ENCODE data around the gene CAVIN4. TPM values are rescaled to one million over a fixed set of nuclear protein-coding genes. Genes with fewer than 3 reads are reported as not detected.

CAVIN4 gene
- total and polyA plus RNA-seq, 2 experiments from 2014 or later, result 0.53 to 1.0 TPM

DNA sequence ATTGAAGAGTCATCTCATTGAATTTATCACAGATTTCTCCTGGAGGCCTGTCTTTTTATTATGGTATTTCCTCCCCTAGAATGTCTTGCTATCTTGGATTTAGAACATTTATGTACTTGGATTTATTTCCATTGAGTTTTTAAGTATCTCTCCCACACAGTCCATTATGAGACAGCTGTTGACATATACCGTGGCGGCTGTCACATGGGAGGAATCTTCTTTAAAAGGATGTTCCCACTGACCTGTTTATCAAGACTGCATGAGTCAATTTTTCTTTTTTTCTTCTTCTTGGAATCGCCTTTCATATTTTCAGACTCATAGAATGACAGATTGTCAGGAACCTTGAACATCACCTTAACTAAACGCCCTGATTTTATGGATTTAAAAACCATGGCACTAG, 2.9 kb upstream of the CAVIN4 start:
- H3K36me3 ChIP-seq (replicated peaks; ENCODE audit: insufficient read depth, low read depth), result no peaks in the 10 kb centered on the region
- 92% methylated on average over 4 of the region's 4 CpGs for WGBS (ENCODE audit: low lambda C conversion rate, missing lambda C conversion rate)
- no peak overlapping the region for H3K4me2 ChIP-seq
- no peak overlapping the region for H3K4me3 ChIP-seq
- TF ChIP-seq EZH2 (IDR thresholded peaks at IDR 0.05; ENCODE audit: borderline replicate concordance), result no peak
- TF ChIP-seq, protein P1, sequence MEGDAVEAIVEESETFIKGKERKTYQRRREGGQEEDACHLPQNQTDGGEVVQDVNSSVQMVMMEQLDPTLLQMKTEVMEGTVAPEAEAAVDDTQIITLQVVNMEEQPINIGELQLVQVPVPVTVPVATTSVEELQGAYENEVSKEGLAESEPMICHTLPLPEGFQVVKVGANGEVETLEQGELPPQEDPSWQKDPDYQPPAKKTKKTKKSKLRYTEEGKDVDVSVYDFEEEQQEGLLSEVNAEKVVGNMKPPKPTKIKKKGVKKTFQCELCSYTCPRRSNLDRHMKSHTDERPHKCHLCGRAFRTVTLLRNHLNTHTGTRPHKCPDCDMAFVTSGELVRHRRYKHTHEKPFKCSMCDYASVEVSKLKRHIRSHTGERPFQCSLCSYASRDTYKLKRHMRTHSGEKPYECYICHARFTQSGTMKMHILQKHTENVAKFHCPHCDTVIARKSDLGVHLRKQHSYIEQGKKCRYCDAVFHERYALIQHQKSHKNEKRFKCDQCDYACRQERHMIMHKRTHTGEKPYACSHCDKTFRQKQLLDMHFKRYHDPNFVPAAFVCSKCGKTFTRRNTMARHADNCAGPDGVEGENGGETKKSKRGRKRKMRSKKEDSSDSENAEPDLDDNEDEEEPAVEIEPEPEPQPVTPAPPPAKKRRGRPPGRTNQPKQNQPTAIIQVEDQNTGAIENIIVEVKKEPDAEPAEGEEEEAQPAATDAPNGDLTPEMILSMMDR (IDR thresholded peaks at IDR 0.05; ENCODE audit: poor library complexity), result no peak
- TF ChIP-seq EZH2phosphoT487 (IDR thresholded peaks at IDR 0.05; ENCODE audit: low read depth, severe bottlenecking, unreplicated experiment), result no peak
- no peaks in the 10 kb centered on the region for H3K9me3 ChIP-seq (ENCODE audit: low read depth)
- no peaks in the 10 kb centered on the region for H4K20me1 ChIP-seq (ENCODE audit: insufficient read depth, poor library complexity, severe bottlenecking)
- no peaks in the 10 kb centered on the region for H3K79me2 ChIP-seq
- no peaks in the 10 kb centered on the region for H3K27me3 ChIP-seq
- no peaks in the 10 kb centered on the region for H3K4me1 ChIP-seq (ENCODE audit: insufficient read depth)
- H3K27ac ChIP-seq, result no peak overlapping the region
- no peak for DNase-seq (ENCODE audit: low spot score)
- no peak overlapping the region for H2AFZ ChIP-seq
- no peaks in the 10 kb centered on the region for H3K9me2 ChIP-seq (replicated peaks; ENCODE audit: insufficient read depth)

- H3K9me2 ChIP-seq (replicated peaks; ENCODE audit: insufficient read depth), result no peaks in the 10 kb centered on the region
- H3K4me3 ChIP-seq, result no peak overlapping the region
- no peak for TF ChIP-seq EZH2phosphoT487 (IDR thresholded peaks at IDR 0.05; ENCODE audit: low read depth, severe bottlenecking, unreplicated experiment)
- TF ChIP-seq, protein P1 (IDR thresholded peaks at IDR 0.05; ENCODE audit: poor library complexity), result no peak
- TF ChIP-seq EZH2 (IDR thresholded peaks at IDR 0.05; ENCODE audit: borderline replicate concordance), result no peak
- no peak for DNase-seq (ENCODE audit: low spot score)
- H3K4me2 ChIP-seq, result no peak overlapping the region
- no peaks in the 10 kb centered on the region for H4K20me1 ChIP-seq (ENCODE audit: insufficient read depth, poor library complexity, severe bottlenecking)
- no peaks in the 10 kb centered on the region for H3K36me3 ChIP-seq (replicated peaks; ENCODE audit: insufficient read depth, low read depth)
- WGBS (ENCODE audit: low lambda C conversion rate, missing lambda C conversion rate), result 79% methylated on average over 2 of the region's 2 CpGs
- H2AFZ ChIP-seq, result no peak overlapping the region
- no peaks in the 10 kb centered on the region for H3K4me1 ChIP-seq (ENCODE audit: insufficient read depth)
- H3K79me2 ChIP-seq, result no peaks in the 10 kb centered on the region
- H3K27ac ChIP-seq, result no peak overlapping the region
- no peaks in the 10 kb centered on the region for H3K27me3 ChIP-seq
- no peaks in the 10 kb centered on the region for H3K9me3 ChIP-seq (ENCODE audit: low read depth)
These were observed 2.0 kb upstream of the CAVIN4 start for GRCh38 chr9:100575765-100576386.

GRCh38 chr9:100578610-100579009, 731 bp downstream of the CAVIN4 start:
- Histone ChIP-seq H3K4me2 (no peak overlapping the region), H3K79me2 (no peaks in the 10 kb centered on the region), H3K27ac (no peak overlapping the region), H3K4me1 (ENCODE audit: insufficient read depth) (no peaks in the 10 kb centered on the region), H2AFZ (no peak overlapping the region), H3K9me2 (replicated peaks; ENCODE audit: insufficient read depth) (no peaks in the 10 kb centered on the region), H4K20me1 (ENCODE audit: insufficient read depth, poor library complexity, severe bottlenecking) (no peaks in the 10 kb centered on the region), H3K9me3 (ENCODE audit: low read depth) (no peaks in the 10 kb centered on the region), H3K36me3 (replicated peaks; ENCODE audit: insufficient read depth, low read depth) (no peaks in the 10 kb centered on the region), H3K27me3 (no peaks in the 10 kb centered on the region), H3K4me3 (no peak overlapping the region)
- 96% methylated on average over 1 of the region's 1 CpG for WGBS (ENCODE audit: low lambda C conversion rate, missing lambda C conversion rate)
- TF ChIP-seq, protein P1 (IDR thresholded peaks at IDR 0.05; ENCODE audit: poor library complexity), result no peak
- TF ChIP-seq EZH2phosphoT487 (IDR thresholded peaks at IDR 0.05; ENCODE audit: low read depth, severe bottlenecking, unreplicated experiment) (no peak), EZH2 (IDR thresholded peaks at IDR 0.05; ENCODE audit: borderline replicate concordance) (no peak)
- DNase-seq (ENCODE audit: low spot score), result no peak

All from hepatocyte (in vitro differentiated cells).